Body of pancreas (tissue), 4 donors: Measurements from ENCODE around the gene OR9I1.

ENCODE experiments used
- CTCF ChIP-seq, 7 experiments: fragments of 450-650 bp in 4 of 7; fragments of 200-600 bp in 3 of 7; sonication (generic) in 3 of 7; IDR thresholded peaks; one replicate each; pipeline ENCODE4 v1.5.1; 2016 to 2019; ENCODE audit warnings: antibody characterized with exemption in 7 of 7
- POLR2A ChIP-seq, 3 donors: fragments of 450-650 bp; IDR thresholded peaks; one replicate each; pipeline ENCODE4 v1.6.1; 2016; ENCODE audit warnings: antibody characterized with exemption in 3 of 3, mild to moderate bottlenecking in 2 of 3

DNA sequence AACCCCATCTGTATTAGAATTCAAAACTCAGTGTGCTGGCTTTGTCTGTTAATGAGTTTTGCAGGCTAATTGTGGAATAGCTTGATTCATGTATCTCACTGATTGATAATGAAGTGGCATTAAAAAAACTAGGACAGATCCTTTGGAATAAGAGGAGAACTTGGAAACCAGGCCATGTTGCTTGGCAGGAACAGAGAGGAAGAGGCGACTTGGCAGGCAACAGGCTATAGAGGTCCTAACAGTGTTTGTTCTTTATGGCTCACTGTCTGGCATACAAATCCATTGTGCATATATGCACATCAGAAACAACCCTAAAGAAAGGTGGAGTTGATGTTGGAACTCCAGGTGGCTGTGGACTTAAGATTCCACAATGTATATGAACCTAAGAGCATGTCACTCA is 17.4 kb upstream of the OR9I1 start:
- TF ChIP-seq CTCF (IDR thresholded peaks at IDR 0.05) (no peak), POLR2A (IDR thresholded peaks at IDR 0.05) (no peak)
